NCI-H226 (cell line): ENCODE data around the gene SMG1.
"Not testable (repeated sequence)": the region's sequence is repeated elsewhere in the genome, so short reads cannot be mapped to it uniquely, and the experiment has no call there.

Experiments used
- DNase-seq: peaks from one replicate; pipeline ENCODE4 v3.0.0-alpha.2; 2015

The SMG1 gene

GRCh38 chr16:18925986-18926865 is at the start of gene SMG1:
TSS of gene SMG1 (minus strand) at chr16:18926408. CDS start at chr16:18926041, 367 bp downstream.
- peak; percentile 99 for DNase-seq

GRCh38 chr16:18975109-18975508 is 48.9 kb upstream of the SMG1 start:
- DNase-seq = no peak

- no peak for DNase-seq
Observed at GRCh38 chr16:18969855-18970240, 43.6 kb upstream of the SMG1 start.

- DNase-seq = peak; percentile 51
Observed at GRCh38 chr16:18969050-18969854, 43.0 kb upstream of the SMG1 start.

- DNase-seq = no peak
Observed at GRCh38 chr16:18966791-18967190, 40.6 kb upstream of the SMG1 start.

GRCh38 chr16:18965555-18965954 is 39.3 kb upstream of the SMG1 start:
- DNase-seq = no peak

GRCh38 chr16:18959031-18959505 is 32.9 kb upstream of the SMG1 start:
- DNase-seq = no peak

GRCh38 chr16:18958621-18959029 is 32.4 kb upstream of the SMG1 start:
- DNase-seq = no peak

- not testable (repeated sequence) for DNase-seq
Observed at GRCh38 chr16:18956658-18957241, 30.5 kb upstream of the SMG1 start.

- not testable (repeated sequence) for DNase-seq
Observed at GRCh38 chr16:18955874-18956580, 29.8 kb upstream of the SMG1 start.

GRCh38 chr16:18953547-18953946 is 27.3 kb upstream of the SMG1 start:
- DNase-seq = no peak

GRCh38 chr16:18950469-18951185 is 24.4 kb upstream of the SMG1 start:
- no peak for DNase-seq

- no peak for DNase-seq
Observed at GRCh38 chr16:18948372-18949020, 22.3 kb upstream of the SMG1 start.

- DNase-seq = no peak
Observed at GRCh38 chr16:18945233-18945632, 19.0 kb upstream of the SMG1 start.

GRCh38 chr16:18943414-18943813 is 17.2 kb upstream of the SMG1 start:
- no peak for DNase-seq

GRCh38 chr16:18942061-18942460 is 15.9 kb upstream of the SMG1 start:
- no peak for DNase-seq

GRCh38 chr16:18941471-18941870 is 15.3 kb upstream of the SMG1 start:
- DNase-seq = no peak

GRCh38 chr16:18938986-18939385 is 12.8 kb upstream of the SMG1 start:
- no peak for DNase-seq

- DNase-seq = no peak
Observed at GRCh38 chr16:18937390-18937789, 11.2 kb upstream of the SMG1 start.

- no peak for DNase-seq
Observed at GRCh38 chr16:18936727-18937340, 10.6 kb upstream of the SMG1 start.

GRCh38 chr16:18933501-18933900 is 7.3 kb upstream of the SMG1 start:
- no peak for DNase-seq
